SJSA1 (cell line): ENCODE results near the gene BRF1. TPM values are rescaled to one million over a fixed set of nuclear protein-coding genes. Genes with fewer than 3 reads are reported as not detected.
A peak's percentile ranks its signal among the peaks of the same experiment; 100 is the strongest.
"Not testable (repeated sequence)": the region's sequence is repeated elsewhere in the genome, so short reads cannot be mapped to it uniquely, and the experiment has no call there.

Experiments
- DNase-seq, 2 experiments: peaks; one replicate each; pipeline ENCODE4 v3.0.0-alpha.2; 2015 to 2020; ENCODE audit warnings: low spot score in 2 of 2, low read depth in 1 of 2
- H3K27ac ChIP-seq: fragments of 250-450 bp; sonication (Bioruptor Pico); 2 replicates; pipeline ENCODE4 v1.5.1; 2020; ENCODE audit warnings: mild to moderate bottlenecking, moderate library complexity
- H3K27me3 ChIP-seq: fragments of 250-450 bp; sonication (Bioruptor Pico); replicated peaks from 2 replicates; pipeline ENCODE4 v1.5.1; 2020; ENCODE audit warnings: mild to moderate bottlenecking, moderate library complexity
- H3K36me3 ChIP-seq: fragments of 250-450 bp; sonication (Bioruptor Pico); 2 replicates; pipeline ENCODE4 v1.5.1; 2020; ENCODE audit warnings: mild to moderate bottlenecking
- H3K4me1 ChIP-seq: fragments of 250-450 bp; sonication (Bioruptor Pico); replicated peaks from 2 replicates; pipeline ENCODE4 v1.6.1; 2021; ENCODE audit warnings: mild to moderate bottlenecking
- H3K4me3 ChIP-seq: fragments of 250-450 bp; sonication (Bioruptor Pico); 2 replicates; pipeline ENCODE4 v1.5.1; 2020; ENCODE audit warnings: mild to moderate bottlenecking
- H3K9me3 ChIP-seq: fragments of 250-450 bp; sonication (Bioruptor Pico); replicated peaks from 2 replicates; pipeline ENCODE4 v1.5.1; 2020; ENCODE audit warnings: mild to moderate bottlenecking
- total RNA-seq: library from RNA; depleted of rRNA; stranded (reverse); fragments of >200 nt; shearing (Covaris generic); gene quantifications from 2 replicates; pipeline ENCODE4 v1.2.3, GENCODE V29; 2014

The BRF1 gene
- total RNA-seq, 1 experiment from 2014 or later: 35.8 TPM

DNA sequence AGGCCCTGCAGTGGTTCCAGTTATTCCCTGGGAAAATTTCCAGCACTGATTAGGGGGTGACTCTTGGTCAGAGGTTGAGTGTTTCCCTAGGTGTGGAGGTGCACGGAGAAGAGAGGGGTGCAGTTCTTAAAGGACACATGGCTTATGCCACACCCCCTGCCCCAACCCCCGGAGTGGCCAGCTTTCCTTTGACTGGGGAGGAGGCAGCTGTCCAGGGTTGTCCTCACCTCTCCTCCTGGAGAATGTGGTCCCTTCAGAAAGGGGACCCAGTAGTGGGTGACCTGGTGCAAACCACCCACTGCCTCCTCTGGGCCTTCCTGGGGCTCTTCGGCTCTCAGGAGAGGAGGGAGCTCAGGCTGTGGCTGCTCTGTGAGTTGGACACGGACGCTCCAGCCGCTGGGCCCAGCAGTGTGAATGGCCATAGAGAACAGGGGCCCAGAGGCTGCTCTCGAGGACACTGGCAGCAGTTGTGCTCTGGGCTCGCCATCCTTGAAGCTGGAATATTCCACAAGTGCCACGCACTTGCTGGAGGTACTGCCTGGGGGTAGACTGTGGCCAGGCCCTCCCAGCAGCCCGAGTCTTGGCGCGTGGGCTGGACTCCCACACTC lies 27.4 kb upstream of the BRF1 start:
- no peaks in the 10 kb centered on the region for H3K27me3 ChIP-seq
- H3K36me3 ChIP-seq: no peaks in the 10 kb centered on the region
- peaks cover 13% of the 10 kb centered on the region for H3K4me1 ChIP-seq
- no peak overlapping the region for H3K4me3 ChIP-seq
- DNase-seq: no peak
- H3K9me3 ChIP-seq: peaks cover 2% of the 10 kb centered on the region; the same call in 1 of the 2 replicates
- no peak overlapping the region for H3K27ac ChIP-seq

DNA sequence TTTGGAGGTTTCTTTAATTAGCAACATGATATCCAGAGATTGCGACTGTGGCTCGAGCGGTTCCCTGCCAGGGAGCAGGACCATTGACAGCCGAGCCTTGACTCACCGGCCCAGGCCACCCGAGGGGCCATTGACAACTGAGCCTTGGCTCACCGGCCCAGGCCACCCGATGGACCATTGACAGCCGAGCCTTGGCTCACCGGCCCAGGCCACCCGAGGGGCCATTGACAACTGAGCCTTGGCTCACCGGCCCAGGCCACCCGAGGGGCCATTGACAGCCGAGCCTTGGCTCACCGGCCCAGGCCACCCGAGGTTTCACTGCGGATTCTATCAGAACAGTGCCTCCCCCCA lies 26.9 kb upstream of the BRF1 start:
- not testable (repeated sequence) for H3K36me3 ChIP-seq, H3K9me3 ChIP-seq, DNase-seq, H3K27me3 ChIP-seq, H3K27ac ChIP-seq, H3K4me3 ChIP-seq
- H3K4me1 ChIP-seq: peaks cover 17% of the 10 kb centered on the region

DNA sequence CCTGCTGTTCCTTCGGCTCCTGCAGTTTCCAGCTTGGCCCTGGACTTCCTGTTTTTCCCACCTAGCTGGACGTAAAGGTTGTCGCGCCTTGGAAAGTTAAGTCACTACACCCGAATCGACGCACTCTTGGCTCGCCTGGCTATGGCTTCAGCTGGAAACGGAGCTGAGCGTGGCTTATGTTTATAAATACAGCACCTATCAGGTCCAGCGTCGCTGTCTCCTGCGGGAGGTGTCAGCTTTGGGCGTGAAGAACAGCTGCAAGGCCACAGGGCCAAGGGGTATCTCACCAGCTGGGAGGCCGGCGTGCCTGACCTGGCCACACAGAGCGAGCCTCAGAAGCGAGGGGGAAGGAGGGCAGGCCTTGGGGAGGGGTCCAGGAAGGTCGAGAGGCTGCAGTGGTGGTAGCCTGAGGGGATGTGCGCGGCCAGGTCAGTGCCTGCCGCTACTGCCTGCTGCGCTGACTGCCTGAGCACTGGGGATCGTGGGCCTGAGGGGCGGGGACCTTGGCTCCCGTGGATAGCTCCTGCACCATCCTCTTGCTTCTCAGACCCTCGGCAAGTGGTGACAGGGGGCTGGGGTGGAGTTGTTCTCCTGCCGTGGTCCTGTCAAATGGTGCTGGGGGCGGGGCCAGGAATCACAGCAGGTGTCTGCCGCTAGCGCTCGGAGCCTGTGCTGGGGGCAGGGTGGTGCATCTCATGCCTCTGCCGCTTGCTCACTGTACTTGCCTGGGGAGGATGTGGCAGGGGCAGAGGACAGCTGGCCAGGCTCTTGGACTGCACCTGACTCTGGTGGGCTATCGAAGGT lies 26.3 kb upstream of the BRF1 start:
- H3K27ac ChIP-seq: no peak overlapping the region
- peaks cover 2% of the 10 kb centered on the region; the same call in 1 of the 2 replicates for H3K9me3 ChIP-seq
- H3K27me3 ChIP-seq: no peaks in the 10 kb centered on the region
- no peak overlapping the region for H3K4me3 ChIP-seq
- H3K4me1 ChIP-seq: peaks cover 17% of the 10 kb centered on the region
- DNase-seq: no peak
- H3K36me3 ChIP-seq: no peaks in the 10 kb centered on the region

DNA sequence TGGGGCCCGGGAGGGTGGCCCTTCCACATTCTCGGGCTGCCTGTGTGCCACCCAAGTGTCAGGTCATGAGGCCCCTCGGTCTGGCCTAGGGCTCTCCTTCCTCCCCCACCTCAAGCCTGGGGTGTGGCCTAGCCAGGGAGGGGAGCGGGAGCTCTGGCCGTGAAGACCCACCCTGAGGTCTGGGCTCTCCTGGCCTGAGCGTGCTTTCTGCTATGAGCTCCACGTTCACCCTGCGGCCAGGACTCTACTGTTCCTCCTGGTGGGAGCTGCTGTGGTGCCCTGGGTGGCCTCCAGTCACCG lies 25.7 kb upstream of the BRF1 start:
- no peak overlapping the region for H3K4me3 ChIP-seq
- no peak for DNase-seq
- H3K27ac ChIP-seq: no peak overlapping the region
- H3K4me1 ChIP-seq: peaks cover 16% of the 10 kb centered on the region
- H3K36me3 ChIP-seq: no peaks in the 10 kb centered on the region
- H3K9me3 ChIP-seq: no peaks in the 10 kb centered on the region; the same call in 1 of the 2 replicates
- no peaks in the 10 kb centered on the region for H3K27me3 ChIP-seq

DNA sequence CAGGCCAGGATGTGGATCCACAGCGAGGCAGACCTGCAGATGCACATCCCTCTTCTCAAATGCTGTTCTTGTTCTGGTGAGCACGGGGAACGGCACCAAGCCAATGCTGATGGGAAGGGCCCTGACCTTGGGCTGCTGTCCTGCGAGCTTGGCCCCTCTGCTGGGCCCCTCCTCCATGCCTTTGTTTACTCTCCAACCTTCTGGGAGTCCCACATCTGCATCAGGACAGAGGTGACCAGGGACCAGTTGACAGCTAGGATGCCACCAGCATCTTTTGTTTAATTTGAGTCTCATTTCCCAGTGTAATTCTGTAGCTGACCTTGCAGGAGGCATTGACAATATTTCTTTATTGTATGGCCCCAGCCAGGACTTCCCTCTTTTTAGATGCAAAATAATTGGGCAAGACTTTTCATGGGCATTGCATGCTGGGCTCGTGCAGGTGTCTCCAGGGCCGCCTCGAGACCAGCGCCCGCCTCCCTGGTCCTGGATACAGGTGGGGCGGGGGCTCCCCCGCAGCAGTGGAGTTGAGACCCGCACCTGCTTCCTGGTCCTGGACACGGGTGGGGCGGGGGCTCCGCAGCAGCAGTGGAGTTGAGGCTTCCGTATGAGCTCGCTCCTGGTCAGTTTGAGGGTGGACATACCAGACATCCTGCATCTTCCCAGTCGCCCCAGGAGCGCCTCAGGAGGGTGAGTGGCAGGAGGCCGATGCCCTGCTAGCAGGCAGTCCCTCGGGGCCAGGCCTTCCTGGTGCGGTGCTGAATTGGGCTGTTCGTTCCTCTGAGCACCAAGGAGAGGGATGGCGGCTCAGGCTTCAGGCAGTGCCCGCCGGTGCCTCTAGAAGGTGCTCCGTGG lies 25.1 kb upstream of the BRF1 start:
- DNase-seq: no peak
- no peaks in the 10 kb centered on the region for H3K9me3 ChIP-seq

DNA sequence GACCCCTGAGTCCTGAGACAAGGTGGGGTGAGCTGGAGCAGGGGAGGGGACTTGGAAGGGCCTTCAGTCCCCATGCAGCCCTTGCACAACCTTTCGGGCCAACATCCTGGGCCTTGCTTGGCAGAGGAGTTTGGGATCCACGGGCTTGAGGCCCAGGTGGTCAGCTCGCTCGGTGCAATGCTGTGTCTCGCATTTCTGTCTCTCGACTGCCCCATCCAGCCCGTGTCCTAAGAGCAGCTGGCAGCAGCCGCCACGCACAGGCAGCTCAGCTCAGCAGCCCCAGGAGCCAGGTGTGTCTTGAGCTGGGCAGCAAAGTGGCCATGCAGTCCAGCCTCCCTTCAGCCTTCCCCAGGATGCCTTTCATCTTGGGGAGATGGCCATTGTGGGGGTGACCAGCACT lies 24.5 kb upstream of the BRF1 start:
- Histone ChIP-seq H3K4me1 (peaks cover 16% of the 10 kb centered on the region), H3K36me3 (no peaks in the 10 kb centered on the region), H3K27ac (no peak overlapping the region), H3K4me3 (no peak overlapping the region), H3K27me3 (no peaks in the 10 kb centered on the region), H3K9me3 (no peaks in the 10 kb centered on the region)
- DNase-seq: no peak

More for the DNA sequence above, 25.1 kb upstream of the BRF1 start:
- Histone ChIP-seq H3K27ac (no peak overlapping the region), H3K4me1 (peaks cover 16% of the 10 kb centered on the region), H3K27me3 (no peaks in the 10 kb centered on the region), H3K4me3 (no peak overlapping the region), H3K36me3 (no peaks in the 10 kb centered on the region)

DNA sequence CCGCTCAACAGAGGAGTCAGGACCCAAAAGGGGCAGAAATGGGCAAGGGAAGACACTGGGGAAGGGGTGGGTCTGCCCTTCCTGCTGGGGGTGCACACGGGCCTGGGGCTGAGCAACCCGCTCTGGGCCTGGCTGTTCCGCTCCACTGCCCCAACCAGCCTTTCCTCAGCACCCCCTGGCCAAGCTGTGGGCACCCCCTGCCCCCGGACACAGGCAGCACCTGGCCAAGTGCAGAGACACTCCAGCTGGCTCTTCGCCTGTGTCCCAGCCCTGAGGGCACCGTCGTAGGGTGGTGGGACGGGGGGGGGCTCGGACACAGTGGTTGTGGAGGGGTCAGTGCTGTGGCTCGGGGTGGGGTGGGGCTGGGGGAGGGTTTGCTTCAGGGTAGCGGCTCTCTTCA lies 24.1 kb upstream of the BRF1 start:
- no peak overlapping the region for H3K27ac ChIP-seq
- H3K9me3 ChIP-seq: no peaks in the 10 kb centered on the region
- H3K4me3 ChIP-seq: no peak overlapping the region
- no peaks in the 10 kb centered on the region for H3K27me3 ChIP-seq
- H3K4me1 ChIP-seq: peaks cover 16% of the 10 kb centered on the region
- H3K36me3 ChIP-seq: no peaks in the 10 kb centered on the region
- DNase-seq: no peak

DNA sequence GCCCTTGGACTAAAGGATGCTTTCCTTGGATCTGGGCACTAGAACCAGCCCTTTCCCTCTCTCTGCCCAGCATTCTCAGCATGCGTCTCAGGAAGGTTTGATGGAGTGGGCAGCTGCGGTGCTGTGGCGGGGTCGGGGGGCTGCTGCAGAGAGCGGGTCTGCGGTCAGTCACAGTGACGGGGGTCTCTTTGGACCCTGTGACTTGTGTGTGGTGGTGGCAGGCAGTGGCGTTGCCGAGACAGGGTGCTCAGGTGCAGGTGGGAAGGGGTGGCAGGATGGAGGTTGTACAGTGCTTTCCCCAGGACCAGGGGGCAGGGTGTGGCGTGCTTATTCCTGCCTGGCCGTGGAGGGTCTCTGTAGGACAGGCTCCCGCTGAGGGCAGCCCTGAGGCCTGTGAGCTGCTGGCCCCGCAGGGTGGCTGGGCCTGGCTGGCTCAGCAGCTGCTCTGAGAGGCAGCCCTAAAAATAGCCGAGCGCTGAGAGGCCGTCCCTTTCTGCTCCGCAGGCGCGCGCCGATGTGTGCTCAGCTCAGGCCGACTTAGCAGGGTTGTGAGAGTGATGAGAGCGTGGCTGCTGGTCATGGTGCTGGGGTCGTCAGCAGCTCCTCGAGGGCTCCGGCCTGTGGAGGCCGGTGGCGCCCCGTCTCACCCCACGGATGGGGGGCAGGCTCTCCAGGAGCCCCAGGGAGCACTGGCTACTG lies 23.4 kb upstream of the BRF1 start:
- H3K9me3 ChIP-seq: no peaks in the 10 kb centered on the region
- H3K27me3 ChIP-seq: no peaks in the 10 kb centered on the region
- H3K4me3 ChIP-seq: no peak overlapping the region
- DNase-seq: no peak
- no peak overlapping the region for H3K27ac ChIP-seq
- H3K36me3 ChIP-seq: no peaks in the 10 kb centered on the region
- peaks cover 16% of the 10 kb centered on the region for H3K4me1 ChIP-seq

DNA sequence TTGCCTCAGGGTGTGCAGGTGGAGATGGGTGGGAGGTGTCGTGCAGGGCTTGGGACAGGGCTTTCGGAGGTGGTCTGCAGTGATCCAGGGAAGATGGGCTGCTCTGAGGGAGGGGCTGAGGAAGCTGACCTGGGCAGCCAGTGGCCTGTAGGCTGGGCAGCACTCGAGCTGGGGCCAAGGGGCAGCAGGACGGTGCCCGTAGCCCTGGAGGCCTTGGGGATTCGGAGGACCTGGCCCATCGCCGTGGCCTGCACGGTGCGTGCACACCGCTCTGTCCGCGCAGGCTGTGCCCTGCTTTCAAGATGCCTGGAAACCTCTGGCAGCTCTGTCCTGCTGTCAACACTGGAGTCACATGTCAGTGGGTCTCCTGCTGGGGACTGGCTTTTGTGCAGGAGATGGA lies 22.9 kb upstream of the BRF1 start:
- Histone ChIP-seq H3K36me3 (no peaks in the 10 kb centered on the region), H3K4me1 (peaks cover 16% of the 10 kb centered on the region), H3K27ac (no peak overlapping the region), H3K27me3 (no peaks in the 10 kb centered on the region), H3K9me3 (no peaks in the 10 kb centered on the region), H3K4me3 (no peak overlapping the region)
- no peak for DNase-seq

DNA sequence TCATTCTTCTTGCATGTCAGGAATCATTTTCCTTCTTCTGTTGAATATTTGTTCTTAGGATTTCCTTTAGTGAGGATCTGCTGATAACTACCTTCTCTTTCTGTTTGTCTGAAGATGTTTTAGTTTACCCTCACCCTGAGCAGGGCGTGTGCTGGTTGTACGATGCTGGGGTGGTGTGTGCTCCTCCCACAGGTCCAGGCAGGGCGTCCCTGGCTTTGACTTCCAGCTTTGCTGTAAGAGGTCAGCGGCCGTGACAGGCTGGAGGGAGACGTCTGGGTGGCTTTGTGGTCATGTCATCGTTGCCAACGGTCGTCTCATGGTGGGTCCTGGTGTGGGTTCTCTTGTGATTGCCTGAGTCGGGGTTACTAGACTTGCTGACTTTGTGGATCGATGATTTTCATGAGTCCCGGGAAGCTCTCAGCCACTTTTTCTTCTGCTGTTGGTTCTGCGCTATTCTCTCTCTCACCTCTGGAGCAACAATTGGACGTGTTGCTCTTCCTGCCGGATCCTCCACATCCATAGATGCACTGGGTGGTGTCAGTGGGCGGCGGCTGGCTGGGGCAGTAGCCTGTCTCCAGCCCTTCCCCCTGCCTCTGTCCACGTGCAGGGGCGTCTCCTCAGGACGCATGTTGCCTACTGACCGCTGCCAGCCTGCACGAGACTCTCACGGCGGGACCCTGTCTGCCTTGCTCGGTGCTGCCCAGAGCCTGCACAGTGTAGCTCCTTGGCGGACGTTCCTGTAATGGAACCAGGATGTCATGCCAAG lies 22.2 kb upstream of the BRF1 start:
- DNase-seq: peak; percentile 53 to 61
- no peak overlapping the region for H3K4me3 ChIP-seq
- peaks cover 16% of the 10 kb centered on the region for H3K4me1 ChIP-seq
- no peaks in the 10 kb centered on the region for H3K9me3 ChIP-seq
- H3K36me3 ChIP-seq: no peaks in the 10 kb centered on the region
- no peaks in the 10 kb centered on the region for H3K27me3 ChIP-seq
- no peak overlapping the region for H3K27ac ChIP-seq

DNA sequence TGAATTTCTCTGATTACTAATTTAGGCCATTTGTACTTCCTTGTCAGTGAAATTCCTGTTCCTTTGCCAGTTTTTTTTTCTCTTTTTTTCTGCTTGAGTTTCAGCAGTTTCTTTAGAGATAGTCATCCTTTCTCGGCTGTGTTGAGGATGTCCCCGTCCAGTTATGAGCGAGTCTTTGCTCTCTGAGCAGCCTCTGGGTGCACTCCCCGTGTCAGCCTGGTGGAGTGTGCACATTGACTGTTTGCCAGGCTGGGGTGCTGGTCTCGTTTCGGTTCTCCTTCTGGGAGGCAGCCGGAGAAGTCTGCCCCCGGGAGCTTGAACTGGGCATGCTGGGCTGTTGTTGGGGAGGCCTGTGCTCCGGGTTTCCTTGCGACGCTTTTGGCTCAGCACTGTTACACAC lies 16.7 kb upstream of the BRF1 start:
- DNase-seq: no peak
- peaks cover 21% of the 10 kb centered on the region for H3K4me1 ChIP-seq
- H3K9me3 ChIP-seq: no peaks in the 10 kb centered on the region
- no peak overlapping the region for H3K27ac ChIP-seq
- H3K4me3 ChIP-seq: no peak overlapping the region
- no peaks in the 10 kb centered on the region for H3K27me3 ChIP-seq
- H3K36me3 ChIP-seq: no peaks in the 10 kb centered on the region

DNA sequence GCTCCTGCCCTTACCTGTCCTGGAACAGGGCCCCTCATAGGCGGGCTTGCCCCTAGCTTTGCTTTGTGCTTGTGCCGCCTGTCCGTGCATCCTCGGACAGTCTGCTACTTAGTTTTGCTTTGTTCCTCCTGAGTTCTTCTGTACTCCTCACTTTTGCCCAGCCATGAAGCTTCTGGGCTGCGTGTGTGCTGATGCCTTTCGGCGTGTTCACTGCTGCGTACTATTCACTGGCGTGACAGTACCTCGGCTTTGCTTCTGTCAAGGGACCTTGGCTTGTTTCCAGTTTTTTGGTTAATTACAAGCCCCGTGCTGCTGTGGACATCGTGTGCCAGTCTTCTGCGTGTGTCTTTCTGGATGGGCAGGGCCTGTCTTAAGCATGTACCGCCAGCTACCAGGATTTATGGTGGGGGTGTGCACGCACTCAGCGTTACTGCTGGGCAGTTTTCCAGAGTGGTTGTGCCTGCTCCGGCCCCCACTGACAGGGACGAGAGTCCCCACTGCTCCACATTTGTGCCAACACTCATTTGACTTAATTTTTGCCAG lies 16.2 kb upstream of the BRF1 start:
- no peak overlapping the region for H3K27ac ChIP-seq
- no peaks in the 10 kb centered on the region for H3K27me3 ChIP-seq
- H3K4me3 ChIP-seq: no peak overlapping the region
- H3K9me3 ChIP-seq: no peaks in the 10 kb centered on the region
- no peaks in the 10 kb centered on the region for H3K36me3 ChIP-seq
- no peak for DNase-seq
- peaks cover 17% of the 10 kb centered on the region for H3K4me1 ChIP-seq

DNA sequence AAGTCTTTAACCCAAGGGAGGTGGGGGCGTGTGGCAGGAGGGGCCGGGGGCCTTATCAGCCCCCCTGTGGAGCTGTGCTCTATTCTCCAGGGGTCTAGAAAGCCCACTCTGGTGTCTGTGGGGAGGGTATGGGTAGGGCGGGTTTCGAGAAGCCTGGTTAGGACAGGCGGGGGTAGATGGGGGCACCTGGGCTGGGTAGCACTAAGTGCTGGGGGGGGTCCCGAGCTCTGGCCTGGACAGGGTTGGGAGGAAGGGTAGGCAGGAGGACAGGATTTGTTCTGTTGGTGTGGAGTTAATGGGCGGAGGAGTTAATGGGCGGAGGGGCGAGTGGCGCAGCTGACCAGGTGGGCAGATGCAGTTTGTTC lies 15.8 kb upstream of the BRF1 start:
- no peak overlapping the region for H3K4me3 ChIP-seq
- DNase-seq: no peak
- H3K4me1 ChIP-seq: peaks cover 17% of the 10 kb centered on the region
- H3K36me3 ChIP-seq: no peaks in the 10 kb centered on the region
- no peaks in the 10 kb centered on the region for H3K27me3 ChIP-seq
- no peaks in the 10 kb centered on the region for H3K9me3 ChIP-seq
- H3K27ac ChIP-seq: no peak overlapping the region
